OCI-LY3 (cell line): Measurements from ENCODE around the gene CAPN7.

Experiments
- CTCF ChIP-seq: fragments of 200-600, 300-600 bp; sonication (generic); IDR thresholded peaks from 2 replicates; pipeline ENCODE4 v1.5.1; 2014; ENCODE audit warnings: antibody characterized with exemption, low read length, low read depth
- EZH2phosphoT487 ChIP-seq: fragments of 200-600 bp; shearing (Covaris generic); IDR thresholded peaks from 2 replicates; pipeline ENCODE4 v1.6.1; 2018; ENCODE audit warnings: antibody characterized with exemption, mixed run types, low read depth

- TF ChIP-seq CTCF, result no peak
- TF ChIP-seq EZH2phosphoT487, result no peak
These were observed 873 bp downstream of the CAPN7 start for GRCh38 chr3:15206662-15207576.
